KOPT-K1 (cell line): ENCODE data around the gene ADAMTS16.

Experiments
- H3K27ac ChIP-seq: fragments of 200-600 bp; sonication (generic); 2 replicates; pipeline ENCODE4 v1.5.1; 2016; ENCODE audit warnings: antibody characterized with exemption, mild to moderate bottlenecking, low read depth, low read length; ENCODE audit not compliant: poor library complexity, severe bottlenecking
- H3K36me3 ChIP-seq: fragments of 200-600 bp; sonication (generic); 2 replicates; pipeline ENCODE4 v1.5.1; 2017; ENCODE audit warnings: antibody characterized with exemption, mild to moderate bottlenecking, low read length, moderate library complexity; ENCODE audit not compliant: insufficient read depth
- H3K9me3 ChIP-seq: fragments of 200-600 bp; sonication (generic); 2 replicates; pipeline ENCODE4 v1.5.1; 2017; ENCODE audit warnings: antibody characterized with exemption, low read length, mild to moderate bottlenecking; ENCODE audit not compliant: insufficient read depth, poor library complexity, severe bottlenecking

ADAMTS16 gene

DNA sequence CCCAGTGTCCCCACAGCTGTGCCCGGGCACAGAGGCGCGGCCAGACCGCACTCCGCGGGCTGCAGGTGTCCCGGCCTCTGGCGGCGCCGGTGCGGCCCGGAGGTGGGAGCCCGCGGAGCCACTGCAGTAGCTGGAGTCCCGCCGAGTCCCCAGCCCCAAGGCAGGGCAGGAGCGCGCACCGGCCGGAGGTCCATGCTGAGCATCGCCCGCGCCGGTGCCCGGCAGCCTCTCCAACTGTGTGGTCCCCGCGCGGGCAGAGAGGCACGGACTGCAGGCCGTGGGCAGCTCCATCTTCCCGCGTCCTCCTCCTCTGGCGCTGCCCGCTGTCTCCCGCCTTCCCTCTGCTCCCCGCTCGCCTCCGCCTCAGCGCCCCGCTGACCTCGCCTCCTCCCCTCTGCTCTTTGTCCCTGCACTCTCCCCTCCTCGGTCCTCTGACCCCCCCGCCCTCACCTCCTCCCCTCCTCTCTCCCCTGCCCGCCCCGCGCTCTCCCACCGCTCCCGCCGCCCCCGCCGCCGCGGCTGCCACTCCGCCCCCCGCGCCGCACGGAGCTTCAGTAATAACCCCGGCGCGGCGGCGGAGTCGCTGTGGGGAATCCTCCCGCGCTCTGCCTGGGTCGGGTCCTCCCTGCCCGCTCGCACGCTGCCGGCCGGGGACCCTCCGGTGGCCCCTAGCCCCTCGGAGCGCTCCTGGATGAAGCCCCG lies at the start of gene ADAMTS16:
ADAMTS16 (plus strand) TSS at position 554 of the 702 bp plus-strand sequence; CDS start at position 692, 138 bp downstream.
- no peaks in the 10 kb centered on the region for H3K36me3 ChIP-seq
- H3K27ac ChIP-seq = no peak within 1 kb of the TSS
- H3K9me3 ChIP-seq = no peaks in the 10 kb centered on the region

DNA sequence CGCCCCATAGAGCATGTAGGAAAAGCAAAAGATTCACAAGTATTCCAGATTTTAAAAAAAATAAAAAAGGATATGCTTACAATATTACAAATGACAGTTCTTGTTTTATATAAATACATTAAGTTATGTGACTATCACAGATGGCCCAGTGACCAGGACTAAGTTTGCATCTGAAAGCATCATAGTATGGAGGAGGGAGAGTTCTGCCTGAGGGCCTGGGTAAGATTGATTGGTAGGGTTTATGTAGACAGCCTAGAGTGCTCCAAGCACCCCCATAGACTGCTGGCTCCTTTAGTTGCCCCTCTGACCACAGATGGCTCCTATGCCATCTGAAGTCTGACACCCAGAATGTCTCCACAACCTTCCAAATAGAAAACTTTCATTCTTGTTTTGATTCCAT lies 48.0 kb upstream of the ADAMTS16 start:
- H3K27ac ChIP-seq = no peak overlapping the region
- H3K36me3 ChIP-seq = no peaks in the 10 kb centered on the region
- no peaks in the 10 kb centered on the region for H3K9me3 ChIP-seq

- Histone ChIP-seq H3K36me3 (no peaks in the 10 kb centered on the region), H3K27ac (no peak overlapping the region), H3K9me3 (no peaks in the 10 kb centered on the region)
Measured at GRCh38 chr5:5100635-5101034, 39.5 kb upstream of the ADAMTS16 start.

DNA sequence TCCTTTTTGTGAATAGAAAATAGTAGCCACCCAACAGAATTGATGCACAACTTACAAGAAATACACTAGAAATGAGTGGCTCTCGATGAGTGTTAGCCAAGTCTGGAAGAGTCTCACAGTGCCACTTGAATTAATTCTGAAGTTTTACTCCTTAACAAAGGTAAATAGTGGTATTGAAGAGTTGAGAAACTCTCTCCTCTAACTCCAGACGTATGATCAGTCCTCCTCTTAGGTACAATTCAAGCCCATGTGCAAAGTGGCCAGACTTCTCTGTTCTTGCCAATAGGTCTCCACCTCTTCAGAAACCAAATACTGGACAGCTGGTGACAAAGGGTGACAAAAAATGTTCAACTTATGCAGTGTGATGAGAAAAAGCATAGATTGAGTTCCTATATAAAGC lies 38.5 kb upstream of the ADAMTS16 start:
- Histone ChIP-seq H3K9me3 (no peaks in the 10 kb centered on the region), H3K36me3 (no peaks in the 10 kb centered on the region), H3K27ac (no peak overlapping the region)

DNA sequence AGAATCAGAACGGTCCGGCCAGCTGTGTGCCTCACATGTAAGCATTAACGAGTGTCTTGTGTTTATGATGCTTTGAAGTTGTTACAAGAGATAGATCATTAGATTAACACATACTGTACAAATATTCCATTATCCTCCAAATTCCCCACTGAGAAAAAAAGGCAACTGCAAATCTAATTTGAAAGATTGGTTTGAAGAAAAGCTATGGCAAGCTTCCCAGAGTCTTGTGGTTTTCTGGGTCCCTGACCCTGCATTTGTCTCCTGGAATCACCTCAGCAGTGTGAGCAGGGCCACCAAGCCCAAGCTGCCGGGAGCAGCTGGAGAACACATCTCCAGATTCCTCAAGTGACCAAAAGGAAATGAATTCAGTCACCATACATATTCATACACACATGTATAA lies 36.9 kb upstream of the ADAMTS16 start:
- H3K36me3 ChIP-seq = no peaks in the 10 kb centered on the region
- H3K27ac ChIP-seq = no peak overlapping the region
- no peaks in the 10 kb centered on the region for H3K9me3 ChIP-seq

DNA sequence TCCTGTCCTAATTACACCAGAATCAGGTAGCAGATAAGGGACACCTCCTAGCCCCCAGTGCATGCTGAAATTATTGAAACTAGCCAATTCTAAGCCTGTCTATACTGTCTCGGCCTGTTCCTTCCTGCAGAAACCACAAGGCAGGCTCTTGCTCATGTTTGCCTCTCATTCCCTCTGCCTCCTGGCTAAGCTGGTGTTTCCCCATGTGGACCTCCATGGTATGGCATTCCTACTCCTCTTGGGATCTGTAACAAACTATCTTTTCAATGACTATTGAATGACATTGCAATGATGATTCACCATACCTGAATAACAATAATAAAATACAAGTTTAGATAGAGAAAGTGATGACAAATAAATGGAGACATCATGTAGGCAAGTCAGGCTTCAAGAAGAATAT lies 35.6 kb upstream of the ADAMTS16 start:
- Histone ChIP-seq H3K9me3 (no peaks in the 10 kb centered on the region), H3K36me3 (no peaks in the 10 kb centered on the region), H3K27ac (no peak overlapping the region)

DNA sequence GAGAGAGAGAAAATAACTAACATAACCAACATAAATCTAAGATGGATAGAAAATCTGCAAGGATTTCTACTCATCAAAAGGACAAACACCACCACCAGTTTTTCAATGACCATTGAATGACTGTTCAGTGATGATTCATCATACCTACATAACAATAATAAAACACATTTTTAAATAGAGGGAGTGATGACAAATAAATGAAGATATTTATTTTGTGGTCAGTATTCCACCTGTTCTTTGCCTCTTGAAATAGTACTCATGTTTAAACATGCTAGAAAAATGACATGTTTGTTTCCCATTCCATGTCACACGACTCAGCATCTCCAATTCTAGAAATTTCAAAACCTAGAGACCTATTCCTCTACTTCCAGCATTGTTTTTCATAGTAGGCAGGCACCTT lies 34.6 kb upstream of the ADAMTS16 start:
- Histone ChIP-seq H3K36me3 (no peaks in the 10 kb centered on the region), H3K9me3 (no peaks in the 10 kb centered on the region), H3K27ac (no peak overlapping the region)

DNA sequence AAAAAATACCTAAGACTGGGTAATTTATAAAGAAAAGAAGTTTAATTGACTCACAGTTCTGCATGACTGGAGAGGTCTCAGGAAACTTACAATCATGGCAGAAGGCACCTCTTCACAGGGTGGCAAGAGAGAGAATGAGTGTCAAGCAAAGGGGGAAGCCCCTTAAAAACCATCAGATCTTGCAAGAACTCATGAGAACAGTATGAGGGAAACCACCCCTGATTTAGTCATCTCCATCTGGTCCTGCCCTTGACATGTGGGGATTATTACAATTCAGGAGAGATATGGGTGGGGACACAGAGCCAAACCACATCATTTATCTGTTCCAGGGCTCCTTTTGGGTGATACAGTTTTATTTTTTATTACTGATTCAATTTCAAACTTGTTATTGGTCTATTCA lies 23.2 kb upstream of the ADAMTS16 start:
- H3K27ac ChIP-seq = no peak overlapping the region
- no peaks in the 10 kb centered on the region for H3K9me3 ChIP-seq
- H3K36me3 ChIP-seq = no peaks in the 10 kb centered on the region

GRCh38 chr5:5122776-5123175 lies 17.4 kb upstream of the ADAMTS16 start:
- H3K9me3 ChIP-seq = no peaks in the 10 kb centered on the region
- H3K36me3 ChIP-seq = no peaks in the 10 kb centered on the region
- no peak overlapping the region for H3K27ac ChIP-seq

DNA sequence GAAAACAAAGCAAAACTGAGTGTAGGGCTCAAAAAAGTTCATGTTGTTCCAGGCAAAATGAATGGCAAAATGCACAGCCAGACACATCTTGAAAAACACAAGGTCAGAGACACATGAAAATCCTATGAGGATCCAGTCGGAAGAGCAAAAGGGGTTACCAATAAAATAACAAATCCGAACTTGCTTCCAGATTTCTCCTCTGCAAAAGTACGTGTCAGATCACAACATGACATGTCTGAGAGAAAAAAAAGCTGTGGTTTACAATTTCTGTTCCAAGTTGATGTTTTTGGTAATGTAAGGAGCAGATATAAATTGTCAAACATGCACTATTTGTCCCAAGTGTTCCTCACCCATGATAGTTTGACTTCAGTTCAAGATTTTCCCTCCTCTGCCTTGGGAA lies 15.9 kb upstream of the ADAMTS16 start:
- no peaks in the 10 kb centered on the region for H3K36me3 ChIP-seq
- H3K9me3 ChIP-seq = no peaks in the 10 kb centered on the region
- H3K27ac ChIP-seq = no peak overlapping the region

DNA sequence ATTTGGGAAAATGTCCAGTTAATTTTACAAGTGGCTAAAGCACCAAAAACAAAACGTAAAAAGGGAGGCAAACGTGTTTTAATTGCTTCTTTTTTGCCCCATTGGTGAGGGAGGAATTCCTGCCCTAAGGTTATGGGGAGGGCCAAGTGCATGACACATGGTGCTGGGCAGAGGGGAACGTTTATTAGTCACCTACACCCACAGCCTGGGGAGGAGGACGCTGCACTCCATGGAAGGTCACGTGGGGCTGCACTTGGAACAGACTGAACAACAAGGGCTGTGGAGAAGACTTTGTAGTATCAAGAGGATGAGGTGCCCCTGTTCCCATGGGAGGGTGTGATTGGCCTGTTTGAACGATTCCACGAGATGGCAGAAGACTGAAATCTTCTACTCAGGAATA lies 13.7 kb upstream of the ADAMTS16 start:
- H3K27ac ChIP-seq = no peak overlapping the region
- H3K36me3 ChIP-seq = no peaks in the 10 kb centered on the region
- H3K9me3 ChIP-seq = no peaks in the 10 kb centered on the region

DNA sequence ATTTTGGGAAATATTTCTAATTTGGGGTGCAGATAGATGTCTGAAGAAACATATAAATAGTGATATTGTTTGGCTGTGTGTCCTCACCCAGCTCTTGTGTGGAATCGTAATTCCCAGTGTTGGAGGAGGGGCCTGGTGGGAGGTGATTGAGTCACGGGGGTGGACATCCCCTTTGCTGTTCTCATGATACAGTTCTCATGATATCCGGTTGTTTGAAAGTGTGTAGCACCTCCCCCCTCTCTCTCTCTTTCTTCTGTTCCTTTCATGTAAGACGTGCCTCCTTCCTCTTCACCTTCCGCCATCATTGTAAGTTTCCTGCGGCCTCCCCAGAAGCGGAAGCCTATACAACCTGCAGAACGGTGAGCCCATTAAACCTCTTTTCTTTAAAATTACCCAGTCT lies 11.4 kb upstream of the ADAMTS16 start:
- Histone ChIP-seq H3K36me3 (no peaks in the 10 kb centered on the region), H3K9me3 (no peaks in the 10 kb centered on the region), H3K27ac (no peak overlapping the region)

GRCh38 chr5:5132234-5132633 lies 7.9 kb upstream of the ADAMTS16 start:
- Histone ChIP-seq H3K36me3 (no peaks in the 10 kb centered on the region), H3K27ac (no peak overlapping the region), H3K9me3 (no peaks in the 10 kb centered on the region)

- Histone ChIP-seq H3K9me3 (no peaks in the 10 kb centered on the region), H3K36me3 (no peaks in the 10 kb centered on the region), H3K27ac (no peak overlapping the region)
Measured at GRCh38 chr5:5132693-5133295, 7.3 kb upstream of the ADAMTS16 start.

- H3K9me3 ChIP-seq = no peaks in the 10 kb centered on the region
Measured at GRCh38 chr5:5134107-5134506, 6.0 kb upstream of the ADAMTS16 start.

More at GRCh38 chr5:5134107-5134506, 6.0 kb upstream of the ADAMTS16 start:
- H3K36me3 ChIP-seq = no peaks in the 10 kb centered on the region
- no peak overlapping the region for H3K27ac ChIP-seq
